HG03280 (cell line): Measurements from ENCODE around the gene CACHD1.
"Not testable (repeated sequence)": the region's sequence is repeated elsewhere in the genome, so short reads cannot be mapped to it uniquely, and the experiment has no call there.

Experiments used
- ATAC-seq: cut with Tn5 transposase; IDR thresholded peaks from one replicate; pipeline ENCODE4 v1.9.1; 2021; ENCODE audit warnings: mild to moderate bottlenecking, moderate library complexity; ENCODE audit not compliant: unreplicated experiment

Gene CACHD1

GRCh38 chr1:64686828-64687724 is 217.1 kb downstream of the CACHD1 start:
- peak; percentile 67 for ATAC-seq

- no peak for ATAC-seq
These were observed 217.9 kb downstream of the CACHD1 start for GRCh38 chr1:64687725-64688327.

DNA sequence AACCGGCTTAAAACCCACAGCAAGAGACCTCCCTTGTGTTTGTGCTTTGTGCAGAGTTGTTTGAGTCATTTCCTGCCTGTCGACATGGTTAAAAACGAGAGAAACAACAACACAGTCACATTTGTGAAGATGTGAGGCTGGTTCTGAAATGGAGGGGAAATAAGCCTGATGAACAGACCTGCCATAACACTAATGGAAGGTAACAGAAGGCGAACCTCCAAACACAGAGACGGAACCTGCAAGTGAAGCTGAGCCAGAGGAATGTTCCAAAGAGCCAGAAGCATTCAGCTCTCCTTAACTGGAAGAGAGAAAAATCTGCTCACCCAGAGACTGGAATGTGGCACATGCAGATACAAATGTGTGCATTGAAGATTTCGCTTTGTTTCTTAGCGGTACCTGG is 221.7 kb downstream of the CACHD1 start:
- no peak for ATAC-seq

DNA sequence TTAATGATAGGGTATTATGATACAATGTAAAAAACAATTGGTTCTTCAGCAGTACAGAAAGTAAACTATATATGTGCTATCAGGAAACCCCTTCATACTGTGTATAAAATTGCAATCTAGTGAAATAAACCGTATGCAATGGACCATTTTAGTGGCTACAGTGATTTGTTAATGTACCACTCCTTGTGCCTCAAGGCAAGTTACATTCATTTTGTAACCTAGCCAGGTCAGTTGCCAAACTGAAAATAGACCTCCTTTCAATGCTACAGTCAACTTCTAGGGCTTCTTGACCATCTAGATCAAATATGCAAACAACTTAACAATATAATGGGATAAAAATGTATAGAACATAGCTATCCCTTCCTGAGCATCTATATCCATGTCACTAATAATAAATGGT is 223.0 kb downstream of the CACHD1 start:
- ATAC-seq, result no peak

DNA sequence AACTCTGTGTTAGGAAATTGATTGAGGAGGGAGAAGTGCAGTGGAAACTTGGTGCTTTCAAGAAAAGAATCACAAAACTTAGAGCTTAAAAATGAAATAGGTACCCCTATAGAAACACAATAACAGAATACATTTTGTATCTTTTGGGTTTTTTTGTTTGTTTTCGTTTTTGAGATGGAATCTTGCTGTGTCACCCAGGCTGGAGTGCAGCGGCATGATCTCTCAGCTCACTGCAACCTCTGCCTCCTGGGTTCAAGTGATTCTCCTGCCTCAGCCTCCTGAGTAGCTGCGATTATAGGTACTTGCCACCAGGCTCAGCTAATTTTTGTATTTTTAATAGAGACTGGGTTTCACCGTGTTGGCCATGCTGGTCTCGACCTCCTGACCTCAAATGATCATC is 223.5 kb downstream of the CACHD1 start:
- ATAC-seq, result no peak

DNA sequence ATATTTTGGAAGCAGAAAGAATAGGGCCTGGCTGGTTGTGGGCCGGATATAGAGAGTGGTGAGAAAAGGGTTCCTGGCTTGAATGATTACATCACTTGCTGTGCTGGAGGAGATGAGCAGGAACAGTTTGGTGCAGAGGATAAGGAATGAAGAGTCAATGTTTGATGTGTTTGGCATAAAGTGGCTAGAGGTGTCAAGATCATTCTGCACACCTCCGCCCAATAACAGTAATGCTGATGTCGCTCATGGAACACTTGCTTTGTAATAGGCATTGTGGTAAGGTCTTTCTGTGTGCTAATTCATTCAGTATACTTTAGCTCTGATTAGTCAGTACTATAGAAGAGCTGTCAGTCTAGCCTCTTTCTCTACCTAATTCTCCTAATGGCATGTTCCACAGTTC is 226.9 kb downstream of the CACHD1 start:
- no peak for ATAC-seq

- no peak for ATAC-seq
These were observed 229.4 kb downstream of the CACHD1 start for GRCh38 chr1:64699327-64699726.

- no peak for ATAC-seq
These were observed 231.1 kb downstream of the CACHD1 start for GRCh38 chr1:64701071-64701470.

DNA sequence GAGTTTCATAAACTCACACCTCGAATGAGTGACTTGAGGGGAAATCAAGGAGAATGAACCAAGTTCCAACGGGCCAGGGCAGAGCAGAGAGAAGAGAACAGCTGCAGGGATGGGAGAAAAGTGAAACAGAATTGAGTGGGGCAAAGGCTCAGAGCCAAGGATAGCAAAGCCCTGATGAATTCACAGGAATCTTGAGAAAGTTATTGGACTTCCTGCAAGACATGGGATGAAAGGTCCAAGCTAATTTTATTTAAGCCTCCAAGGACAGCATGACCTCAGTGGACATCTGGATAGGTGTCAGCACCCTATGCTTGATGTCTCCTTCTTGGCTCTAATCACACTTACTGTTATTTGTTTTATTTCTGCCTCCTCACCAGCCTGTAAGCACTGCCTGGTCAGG is 232.0 kb downstream of the CACHD1 start:
- ATAC-seq, result no peak

- ATAC-seq, result not testable (repeated sequence)
These were observed 232.7 kb downstream of the CACHD1 start for GRCh38 chr1:64702670-64703069.

DNA sequence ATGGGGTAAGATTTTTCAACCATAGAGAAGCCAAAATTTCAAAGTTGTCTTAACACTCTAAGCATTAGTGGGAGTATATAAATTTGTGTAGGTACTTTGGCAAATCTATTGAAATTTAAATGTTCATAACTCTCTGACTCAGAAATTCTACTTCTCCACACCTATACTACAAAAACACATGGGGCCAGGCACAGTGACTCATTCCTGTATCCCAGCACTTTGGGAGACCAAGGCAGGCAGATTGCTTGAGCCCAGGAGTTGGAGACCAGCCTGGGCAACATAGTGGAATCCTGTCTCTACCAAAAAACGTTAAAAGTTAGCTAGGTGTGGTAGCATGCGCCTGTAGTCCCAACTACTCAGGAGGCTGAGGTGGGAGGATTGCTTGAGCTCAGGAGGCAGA is 233.7 kb downstream of the CACHD1 start:
- no peak for ATAC-seq

DNA sequence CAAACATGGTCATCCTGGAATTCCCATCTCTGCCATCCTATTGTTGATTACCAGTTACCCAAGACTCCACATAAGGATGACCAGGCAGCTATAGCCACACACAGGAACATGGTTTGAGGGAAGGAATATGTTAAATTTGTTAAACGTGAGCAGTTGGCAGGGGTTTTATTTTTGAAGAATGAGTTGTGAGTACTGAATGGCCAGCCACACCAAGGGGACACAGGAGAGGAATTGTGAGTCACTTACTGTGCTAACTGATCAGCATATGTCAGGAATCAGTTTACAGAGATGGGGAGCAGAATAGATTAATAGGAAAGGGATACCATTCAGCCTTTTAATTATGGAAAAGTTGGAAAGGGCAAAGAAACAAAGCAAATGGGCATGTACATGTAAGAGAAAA is 235.7 kb downstream of the CACHD1 start:
- no peak for ATAC-seq

- no peak for ATAC-seq
These were observed 241.3 kb downstream of the CACHD1 start for GRCh38 chr1:64711266-64711665.

- ATAC-seq, result no peak
These were observed 242.1 kb downstream of the CACHD1 start for GRCh38 chr1:64712049-64712448.

DNA sequence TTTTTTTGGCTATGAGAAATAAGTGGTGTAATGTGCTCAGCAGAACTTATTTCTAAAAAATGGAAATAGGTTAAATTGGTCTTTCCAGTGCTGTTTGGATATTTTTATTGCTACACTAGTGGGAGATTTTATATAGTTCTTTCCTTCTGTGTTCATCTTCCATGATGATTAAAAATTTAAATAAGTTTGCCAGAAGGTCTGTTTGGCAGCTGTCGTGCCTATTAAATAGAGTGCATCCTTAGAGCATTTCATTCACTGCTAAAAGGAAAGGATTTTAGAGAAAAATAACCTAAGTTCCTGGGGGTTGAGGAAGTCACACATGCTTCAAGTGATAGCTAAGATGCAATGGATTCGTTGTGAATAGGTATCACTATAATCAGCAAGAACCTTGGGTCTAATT is 245.3 kb downstream of the CACHD1 start:
- no peak for ATAC-seq

GRCh38 chr1:64721135-64721534 is 251.2 kb downstream of the CACHD1 start:
- no peak for ATAC-seq

- ATAC-seq, result no peak
These were observed 251.7 kb downstream of the CACHD1 start for GRCh38 chr1:64721576-64722145.

DNA sequence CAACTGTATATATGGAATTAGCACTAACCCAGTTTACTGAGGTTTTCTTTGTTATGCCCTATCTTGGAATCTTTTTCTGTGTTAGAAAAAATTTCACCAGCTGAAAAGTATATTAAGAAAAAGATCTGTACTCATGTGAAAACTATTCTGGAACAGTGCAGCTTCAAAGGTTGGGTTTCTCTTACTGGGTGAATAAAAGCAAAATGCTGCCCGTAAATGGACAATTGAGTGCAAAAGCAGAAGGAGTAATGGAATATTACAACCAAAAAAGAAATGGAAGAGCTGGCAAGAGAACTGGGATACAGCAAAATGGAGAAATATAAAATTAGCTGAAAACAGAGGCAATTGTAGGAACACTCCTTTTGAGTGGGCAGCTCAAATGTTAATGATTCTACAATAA is 257.9 kb downstream of the CACHD1 start:
- no peak for ATAC-seq

- ATAC-seq, result no peak
These were observed 263.8 kb downstream of the CACHD1 start for GRCh38 chr1:64733581-64734286.

DNA sequence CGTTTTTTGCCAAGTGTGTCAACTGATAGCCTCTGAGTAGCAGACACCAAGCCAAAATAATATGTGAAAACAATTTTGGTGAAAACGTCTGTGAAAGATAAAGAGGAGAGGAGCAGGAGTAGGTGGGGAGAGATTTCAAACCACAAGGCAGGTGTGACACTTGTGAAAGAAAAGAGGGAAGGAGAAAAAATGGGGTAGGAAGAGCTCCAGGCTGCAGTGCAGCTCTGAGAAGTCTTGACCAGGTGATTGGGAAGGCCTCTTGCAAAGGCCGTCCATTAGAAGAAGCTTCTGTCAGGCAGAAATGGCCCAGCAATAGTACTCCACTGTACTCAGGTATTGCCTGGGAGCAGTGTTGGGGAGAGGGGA is 264.3 kb downstream of the CACHD1 start:
- no peak for ATAC-seq

- ATAC-seq, result not testable (repeated sequence)
These were observed 270.8 kb downstream of the CACHD1 start for GRCh38 chr1:64740687-64741086.
